COR-L47 (cell line): ENCODE results near the gene HOMEZ.
"Not testable (repeated sequence)": the region's sequence is repeated elsewhere in the genome, so short reads cannot be mapped to it uniquely, and the experiment has no call there.

Source experiments
- DNase-seq: peaks from one replicate; lab custom pipeline; 2025; lab: John Stamatoyannopoulos, UW

HOMEZ gene

GRCh38 chr14:23281247-23281646, 4.7 kb downstream of the HOMEZ start:
- no peak for DNase-seq

- not testable (repeated sequence) for DNase-seq
Observed at GRCh38 chr14:23277928-23278327, 8.0 kb downstream of the HOMEZ start.

DNA sequence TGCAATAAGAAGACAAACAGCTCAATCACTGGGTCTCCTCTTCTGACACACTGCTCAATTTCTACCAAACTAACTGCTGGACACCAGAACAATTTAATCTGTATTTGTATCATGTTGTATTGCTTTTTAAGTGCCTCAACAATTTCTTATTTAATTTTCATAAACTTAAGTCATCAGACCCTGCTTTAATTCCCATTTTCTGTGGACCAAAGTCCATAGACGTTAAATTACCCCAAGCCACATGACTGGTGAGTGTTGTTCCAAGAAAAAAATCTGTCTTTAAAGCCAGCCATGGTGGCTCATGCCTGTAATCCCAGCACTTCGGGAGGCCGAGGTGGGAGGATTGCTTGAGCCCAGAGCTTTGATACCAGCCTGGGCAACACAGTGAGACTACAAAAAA, 8.7 kb downstream of the HOMEZ start:
- DNase-seq, result no peak

- no peak for DNase-seq
Observed at GRCh38 chr14:23275412-23275811, 10.5 kb downstream of the HOMEZ start.

DNA sequence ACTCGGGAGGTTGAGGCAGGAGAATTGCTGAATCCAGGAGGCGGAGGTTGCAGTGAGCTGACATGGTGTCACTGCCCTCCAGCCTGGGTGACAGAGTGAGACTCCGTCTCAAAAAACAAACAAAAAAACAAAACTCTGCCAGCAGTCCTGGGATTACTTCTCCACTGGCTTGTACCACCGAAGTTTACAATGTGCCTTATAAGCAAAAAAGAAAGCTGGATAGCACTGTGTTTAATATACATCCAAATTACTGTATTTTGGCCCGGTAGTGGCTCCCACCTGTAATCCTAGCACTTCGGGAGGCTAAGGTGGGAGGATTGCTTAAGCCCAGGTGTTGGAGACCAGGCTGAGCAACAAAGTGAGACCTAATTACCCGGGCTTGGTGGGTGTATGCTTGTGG, 16.7 kb downstream of the HOMEZ start:
- DNase-seq, result no peak

DNA sequence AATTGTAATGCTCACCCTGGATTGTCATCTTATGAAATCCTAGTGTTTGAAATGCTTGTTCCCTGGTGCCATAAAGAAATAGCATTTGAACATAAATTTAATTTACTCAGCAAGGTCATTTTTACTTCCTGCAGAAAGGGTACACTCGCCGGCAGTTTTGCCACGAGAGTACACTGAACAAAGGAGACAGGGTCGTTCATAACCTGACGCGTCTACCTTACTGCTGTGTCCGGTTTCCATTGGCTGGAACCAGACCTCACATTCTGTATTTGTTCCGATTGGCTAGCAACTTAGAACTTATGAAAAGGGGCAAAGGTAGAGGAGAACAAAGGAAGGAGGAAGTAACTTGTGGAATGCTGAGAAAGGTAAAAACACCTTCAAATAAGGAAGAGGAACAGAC, 25.1 kb downstream of the HOMEZ start:
- not testable (repeated sequence) for DNase-seq

- no peak for DNase-seq
Observed at GRCh38 chr14:23259426-23259825, 26.5 kb downstream of the HOMEZ start.

GRCh38 chr14:23258256-23258655, 27.7 kb downstream of the HOMEZ start:
- DNase-seq, result no peak

DNA sequence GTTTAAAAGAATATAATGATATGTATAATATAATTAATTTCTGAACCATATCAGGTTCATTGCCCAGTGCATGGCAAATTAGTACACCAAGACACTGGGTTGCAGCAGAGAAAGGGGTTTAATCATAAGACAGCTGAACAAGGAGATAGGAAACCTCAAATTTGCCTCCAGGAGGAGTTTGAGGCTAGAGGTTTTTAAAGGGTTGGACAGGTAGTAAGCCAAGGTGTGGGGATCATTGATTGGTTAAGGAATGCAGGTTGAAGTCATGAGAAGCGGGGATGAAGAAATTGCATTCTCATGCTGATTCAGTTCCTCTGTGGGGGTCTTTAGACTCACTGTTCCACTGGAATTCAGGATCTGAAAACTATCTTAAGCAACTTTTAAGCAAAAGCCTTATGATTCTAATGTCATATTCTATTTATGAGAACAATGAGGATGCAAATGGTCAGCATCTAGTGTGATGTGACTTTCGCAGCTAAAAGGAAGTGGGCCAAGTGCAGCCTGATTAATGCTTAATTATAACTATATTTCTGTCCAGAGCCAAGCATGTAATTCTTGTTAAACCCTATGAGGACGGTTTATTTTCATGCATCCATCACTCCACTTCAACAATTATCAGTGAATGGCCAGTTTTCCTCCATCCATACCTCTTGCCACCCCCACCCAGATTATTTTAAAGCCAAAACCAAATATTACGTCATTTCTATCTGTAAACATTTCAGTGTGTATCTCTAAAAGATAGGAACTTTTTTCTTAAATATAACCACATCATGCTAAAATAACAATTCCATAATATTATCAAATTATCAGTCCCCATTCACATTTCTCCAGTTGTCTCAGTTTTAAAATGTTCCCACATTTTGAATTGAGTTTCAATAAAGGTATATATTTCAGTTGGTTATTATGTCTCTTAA, 33.3 kb downstream of the HOMEZ start:
- no peak for DNase-seq

- DNase-seq, result no peak
Observed at GRCh38 chr14:23252006-23252405, 33.9 kb downstream of the HOMEZ start.

DNA sequence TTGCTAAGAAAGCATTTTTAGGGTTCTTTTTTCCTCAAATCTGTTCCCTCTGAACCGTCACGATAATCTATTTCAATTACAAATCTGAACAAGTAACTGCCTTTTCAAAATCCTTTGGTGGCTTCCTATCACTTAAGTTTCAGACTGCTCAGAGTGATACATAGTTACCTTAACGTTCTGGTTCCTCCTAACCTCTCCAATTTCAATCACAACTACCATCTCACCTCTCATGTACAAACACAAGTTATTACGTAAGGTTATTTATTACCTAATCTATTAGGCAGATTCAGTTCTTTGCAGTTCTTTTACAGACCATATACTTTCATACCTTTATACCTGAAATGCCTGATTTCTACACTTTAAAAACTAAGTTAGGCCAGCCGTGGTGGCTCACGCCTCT, 36.1 kb downstream of the HOMEZ start:
- DNase-seq, result no peak

GRCh38 chr14:23248601-23249000, 37.3 kb downstream of the HOMEZ start:
- DNase-seq, result no peak

- no peak for DNase-seq
Observed at GRCh38 chr14:23245282-23245681, 40.6 kb downstream of the HOMEZ start.

GRCh38 chr14:23243066-23243465, 42.9 kb downstream of the HOMEZ start:
- DNase-seq, result no peak

- no peak for DNase-seq
Observed at GRCh38 chr14:23242076-23242475, 43.9 kb downstream of the HOMEZ start.

- not testable (repeated sequence) for DNase-seq
Observed at GRCh38 chr14:23241061-23241715, 44.7 kb downstream of the HOMEZ start.

- no peak for DNase-seq
Observed at GRCh38 chr14:23240661-23241060, 45.3 kb downstream of the HOMEZ start.

DNA sequence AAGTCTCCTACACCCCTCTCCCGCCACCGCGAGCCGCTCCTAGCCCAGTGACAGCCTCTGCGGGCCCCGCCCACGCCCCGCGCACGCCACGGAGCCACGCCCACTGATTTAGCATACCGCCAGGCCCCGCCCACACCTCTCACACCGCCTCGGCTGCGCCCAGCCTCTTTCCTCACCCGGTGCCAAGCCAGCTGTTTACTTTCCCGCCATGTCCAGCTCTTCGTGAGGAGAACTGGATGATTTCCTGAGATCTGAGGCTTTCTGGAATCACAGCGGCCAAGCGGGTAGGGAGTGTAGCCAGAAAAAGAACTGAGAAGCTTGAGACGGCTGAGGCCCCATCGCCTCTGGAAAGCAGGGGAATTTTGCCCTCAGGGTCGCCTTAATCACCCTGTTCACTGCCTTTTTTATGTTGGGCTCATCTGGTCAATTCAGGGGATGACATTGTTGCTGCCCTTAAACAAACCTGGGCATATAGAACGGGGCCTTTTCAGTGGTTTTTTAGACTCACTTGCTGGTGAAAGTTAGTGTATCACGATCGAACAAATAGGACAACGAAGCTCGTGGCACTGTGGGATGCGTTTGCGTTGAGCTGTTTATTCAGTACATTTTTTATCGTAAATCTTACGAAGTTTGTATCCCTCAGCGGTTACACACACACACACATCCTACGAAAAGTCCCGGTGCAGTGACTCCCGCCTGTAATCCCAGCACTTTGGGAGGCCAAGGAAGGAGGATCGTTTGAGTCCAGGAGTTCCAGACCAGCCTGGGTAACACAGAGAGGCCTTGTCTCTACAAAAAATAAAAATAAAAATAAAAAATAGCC, 47.9 kb downstream of the HOMEZ start, which contains the start of gene RNF212B:
TSS of gene RNF212B (plus strand) at position 165 of the 823 bp plus-strand sequence. CDS start 2,410 bp downstream, outside the sequence.
- peak; percentile 42 for DNase-seq

GRCh38 chr14:23232241-23232808, 53.6 kb downstream of the HOMEZ start:
- not testable (repeated sequence) for DNase-seq

DNA sequence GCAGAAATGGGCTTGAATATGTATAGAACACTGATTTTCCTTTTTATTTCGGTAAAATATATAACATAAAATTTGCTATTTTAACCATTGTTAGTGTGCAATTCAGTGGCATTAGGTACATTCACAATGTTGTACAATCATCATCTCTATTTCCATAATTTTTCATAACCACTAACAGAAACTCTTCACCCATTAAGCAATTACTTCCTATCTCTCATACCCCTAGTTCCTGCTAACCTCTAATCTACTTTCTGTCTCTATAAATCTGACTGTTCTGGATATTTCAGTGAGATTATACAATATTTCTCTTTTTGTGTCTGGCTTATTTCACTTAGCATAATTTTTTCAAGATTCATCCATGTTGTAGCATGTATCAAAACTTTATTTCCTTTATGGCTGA, 57.1 kb downstream of the HOMEZ start:
- DNase-seq, result no peak

DNA sequence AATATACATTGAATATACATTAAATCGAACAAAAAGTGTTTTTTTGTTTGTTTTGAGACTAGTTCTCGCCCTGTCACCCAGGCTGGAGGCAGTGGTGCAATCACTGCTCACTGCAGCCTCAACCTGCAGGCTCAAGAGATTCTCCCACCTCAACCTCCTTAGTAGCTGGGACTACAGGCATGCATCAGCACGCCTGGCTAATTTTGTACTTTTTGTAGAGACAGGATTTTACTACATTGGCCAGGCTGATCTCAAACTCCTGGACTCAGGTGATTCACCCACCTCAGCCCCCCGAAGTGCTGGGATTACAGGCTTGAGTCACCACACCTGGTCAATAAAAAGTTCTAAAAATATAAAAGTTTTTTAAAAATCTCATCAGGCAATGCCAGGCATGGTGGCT, 58.4 kb downstream of the HOMEZ start:
- no peak for DNase-seq

DNA sequence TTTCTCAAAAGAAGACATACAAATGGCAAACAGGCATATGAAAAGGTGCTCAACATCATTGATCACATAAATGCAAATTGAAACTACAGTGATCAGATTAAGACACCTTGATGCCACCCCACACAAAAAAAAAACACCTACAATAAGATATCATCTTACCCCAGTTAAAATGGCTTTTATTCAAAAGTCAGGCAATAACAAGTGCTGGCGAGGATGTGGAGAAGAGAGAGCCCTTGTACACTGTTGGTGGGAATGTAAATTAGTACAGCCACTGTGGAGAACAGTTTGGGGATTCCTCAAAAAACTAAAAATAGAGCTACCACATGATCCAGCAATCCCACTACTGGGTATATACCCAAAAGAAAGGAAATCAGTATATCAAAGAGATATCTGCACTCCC, 61.0 kb downstream of the HOMEZ start:
- DNase-seq, result not testable (repeated sequence)
